GM12878 (cell line): ENCODE results near the gene SERPINF2. TPM values are rescaled to one million over a fixed set of nuclear protein-coding genes. Genes with fewer than 3 reads are reported as not detected.

Source experiments
- BCL11A ChIP-seq: IDR thresholded peaks from 2 replicates; pipeline ENCODE4 v1.6.1; 2011; ENCODE audit warnings: low read depth, low read length
- BRCA1 ChIP-seq: IDR thresholded peaks from 2 replicates; pipeline ENCODE4 v1.6.1; 2011; ENCODE audit warnings: low read depth, low read length, improper control_type of control experiment
- CBX5 ChIP-seq: sonication (generic); IDR thresholded peaks from 2 replicates; pipeline ENCODE4 v1.6.1; 2016; ENCODE audit warnings: low read depth, moderate library complexity, mild to moderate bottlenecking, inconsistent platforms
- CREM ChIP-seq: IDR thresholded peaks from 2 replicates; pipeline ENCODE4 v1.6.1; 2014; ENCODE audit warnings: antibody characterized with exemption, low read depth
- EP300 ChIP-seq, 2 experiments: fragments of 150-350 bp in 1 of 2; IDR thresholded peaks; 2 replicates each; pipeline ENCODE4 v1.6.1; 2011 to 2012; ENCODE audit warnings: low read depth in 2 of 2, low read length in 2 of 2, borderline replicate concordance in 1 of 2, improper control_type of control experiment in 1 of 2, inconsistent platforms in 1 of 2; ENCODE audit not compliant: control insufficient read depth in 1 of 2
- ETV6 ChIP-seq, 2 experiments: fragments of 450-650 bp in 1 of 2; IDR thresholded peaks in 1 of 2; conservative IDR thresholded peaks in 1 of 2; 2 replicates each; pipeline ENCODE4 v1.6.1; 2014; ENCODE audit warnings: antibody characterized with exemption in 1 of 2, borderline replicate concordance in 1 of 2, low read depth in 1 of 2, mild to moderate bottlenecking in 1 of 2, moderate library complexity in 1 of 2
- KLF5 ChIP-seq: fragments of 450-650 bp; IDR thresholded peaks from 2 replicates; pipeline ENCODE4 v1.6.1; 2014; ENCODE audit warnings: mild to moderate bottlenecking; ENCODE audit not compliant: partially characterized antibody
- POLR2AphosphoS2 ChIP-seq: IDR thresholded peaks from 2 replicates; pipeline ENCODE4 v1.6.1; 2011; ENCODE audit warnings: low read depth, mild to moderate bottlenecking, low read length, improper control_type of control experiment, moderate library complexity
- RAD21 ChIP-seq: IDR thresholded peaks from 2 replicates; pipeline ENCODE4 v1.6.1; 2011; ENCODE audit warnings: mild to moderate bottlenecking, low read depth, low read length, moderate library complexity; ENCODE audit not compliant: insufficient read depth
- RUNX3 ChIP-seq: IDR thresholded peaks from 2 replicates; pipeline ENCODE4 v1.6.1; 2012; ENCODE audit warnings: low read length, inconsistent platforms
- SIN3A ChIP-seq: IDR thresholded peaks from 2 replicates; pipeline ENCODE4 v1.6.1; 2012; ENCODE audit warnings: low read depth, low read length, improper control_type of control experiment
- SRF ChIP-seq, 2 experiments: IDR thresholded peaks; 2 replicates each; pipeline ENCODE4 v1.6.1; 2011; ENCODE audit warnings: low read depth in 2 of 2, low read length in 2 of 2, mild to moderate bottlenecking in 1 of 2, moderate library complexity in 1 of 2
- TBL1XR1 ChIP-seq: IDR thresholded peaks from 2 replicates; pipeline ENCODE4 v1.6.1; 2012; ENCODE audit warnings: low read depth, low read length, improper control_type of control experiment
- polyA plus RNA-seq, 11 experiments: library from polyadenylated mRNA; depleted of rRNA in 4 of 11; unstranded in 6 of 11; stranded (reverse) in 5 of 11; fragments of >200 nt; fragmentation: Nextera tagmentation in 4 of 11; fragmentation: Illumina TruSeq in 1 of 11; extraction: Ambion mirVana in 4 of 11; extraction: Trizol in 1 of 11; gene quantifications; 1 replicate in 1 of 11; 2 replicates in 10 of 11; pipeline versions ENCODE4 v1.2.1 to v1.2.3, GENCODE V29; 2011 to 2016; ENCODE audit warnings: inconsistent platforms in 2 of 11, missing spikeins in 2 of 11, low read depth in 1 of 11
- total RNA-seq, 4 experiments: library from RNA; depleted of rRNA in 3 of 4; stranded (reverse); fragments of >200 nt in 3 of 4; fragmentation: Illumina TruSeq in 1 of 4; extraction: Trizol in 1 of 4; gene quantifications; 2 replicates each; pipeline versions ENCODE4 v1.2.1 to v1.2.3, GENCODE V29; 2013 to 2021
- TF ChIP-seq, protein P1 (sequence below): fragments of 450-650 bp; IDR thresholded peaks from 2 replicates; pipeline ENCODE4 v1.6.1; 2016; ENCODE audit warnings: mild to moderate bottlenecking
- TF ChIP-seq, protein P2 (sequence below): fragments of 450-650 bp; IDR thresholded peaks from 2 replicates; pipeline ENCODE4 v1.6.1; 2014; ENCODE audit warnings: mild to moderate bottlenecking
- TF ChIP-seq, protein P3 (sequence below): IDR thresholded peaks from 2 replicates; pipeline ENCODE4 v1.6.1; 2012; ENCODE audit warnings: improper control_type of control experiment, low read depth, low read length; ENCODE audit not compliant: insufficient replicate concordance
- TF ChIP-seq, protein P4 (sequence below): fragments of 450-650 bp; IDR thresholded peaks from 2 replicates; pipeline ENCODE4 v1.6.1; 2017; ENCODE audit warnings: borderline replicate concordance

The SERPINF2 gene
- total and polyA plus RNA-seq, 10 of the 15 experiments (the other 5 are each of a cell fraction or from before 2014, with no cell fraction given): 0.04 to 0.21 (median 0.12) TPM; not detected in 6

DNA sequence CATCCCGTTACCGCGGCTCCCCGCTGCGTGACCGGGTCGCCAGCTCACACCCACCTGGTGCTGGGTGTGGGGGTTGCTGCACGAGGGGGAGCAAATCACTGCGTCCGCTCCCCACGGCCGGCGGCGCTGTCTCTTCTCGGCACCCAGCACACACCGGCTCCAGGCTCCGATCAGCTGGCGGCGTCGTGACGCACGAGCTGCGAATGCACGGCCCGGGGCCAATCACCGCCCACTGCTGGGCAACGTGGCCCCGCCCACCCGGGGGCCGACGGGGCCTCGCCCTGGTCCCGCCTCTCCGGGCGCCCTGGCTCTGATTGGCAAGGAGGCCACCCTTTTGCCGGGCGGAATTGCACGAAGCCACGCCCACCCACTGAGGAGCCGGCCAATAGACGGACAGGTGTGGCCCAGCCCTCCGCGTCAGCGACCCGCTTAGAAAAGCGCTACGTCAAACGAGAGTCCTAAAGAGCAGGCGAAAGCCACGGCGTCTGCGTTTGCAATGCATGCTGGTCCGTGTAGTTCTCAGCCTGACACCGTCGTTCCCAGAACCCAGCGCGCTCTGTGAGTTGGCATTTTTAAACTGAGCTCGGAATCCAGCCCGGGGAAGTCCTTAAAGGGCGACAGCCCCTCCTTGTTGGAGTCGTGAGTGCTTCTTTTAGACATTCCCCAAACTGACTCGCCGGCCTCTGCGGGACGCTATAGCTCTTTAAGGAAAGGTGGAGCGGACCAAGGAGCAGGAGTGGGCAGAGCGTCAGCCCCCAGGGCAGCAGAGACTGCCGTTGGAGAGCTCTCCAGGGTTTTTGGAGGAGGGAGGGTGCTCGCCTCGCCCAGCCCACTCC lies 26.4 kb upstream of the SERPINF2 start (continued):
- TF ChIP-seq, protein P1, sequence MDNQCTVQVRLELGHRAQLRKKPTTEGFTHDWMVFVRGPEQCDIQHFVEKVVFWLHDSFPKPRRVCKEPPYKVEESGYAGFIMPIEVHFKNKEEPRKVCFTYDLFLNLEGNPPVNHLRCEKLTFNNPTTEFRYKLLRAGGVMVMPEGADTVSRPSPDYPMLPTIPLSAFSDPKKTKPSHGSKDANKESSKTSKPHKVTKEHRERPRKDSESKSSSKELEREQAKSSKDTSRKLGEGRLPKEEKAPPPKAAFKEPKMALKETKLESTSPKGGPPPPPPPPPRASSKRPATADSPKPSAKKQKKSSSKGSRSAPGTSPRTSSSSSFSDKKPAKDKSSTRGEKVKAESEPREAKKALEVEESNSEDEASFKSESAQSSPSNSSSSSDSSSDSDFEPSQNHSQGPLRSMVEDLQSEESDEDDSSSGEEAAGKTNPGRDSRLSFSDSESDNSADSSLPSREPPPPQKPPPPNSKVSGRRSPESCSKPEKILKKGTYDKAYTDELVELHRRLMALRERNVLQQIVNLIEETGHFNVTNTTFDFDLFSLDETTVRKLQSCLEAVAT: no peak; the same call in 1 of the 2 replicates
- TF ChIP-seq, protein P2, sequence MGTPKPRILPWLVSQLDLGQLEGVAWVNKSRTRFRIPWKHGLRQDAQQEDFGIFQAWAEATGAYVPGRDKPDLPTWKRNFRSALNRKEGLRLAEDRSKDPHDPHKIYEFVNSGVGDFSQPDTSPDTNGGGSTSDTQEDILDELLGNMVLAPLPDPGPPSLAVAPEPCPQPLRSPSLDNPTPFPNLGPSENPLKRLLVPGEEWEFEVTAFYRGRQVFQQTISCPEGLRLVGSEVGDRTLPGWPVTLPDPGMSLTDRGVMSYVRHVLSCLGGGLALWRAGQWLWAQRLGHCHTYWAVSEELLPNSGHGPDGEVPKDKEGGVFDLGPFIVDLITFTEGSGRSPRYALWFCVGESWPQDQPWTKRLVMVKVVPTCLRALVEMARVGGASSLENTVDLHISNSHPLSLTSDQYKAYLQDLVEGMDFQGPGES: peak; percentile 98
- TF ChIP-seq POLR2AphosphoS2 (no peak; the same call in 1 of the 2 replicates), KLF5 (no peak), BRCA1 (no peak), BCL11A (no peak), CBX5 (no peak), EP300 (IDR thresholded peaks at IDR 0.05; ENCODE audit: borderline replicate concordance in 1 of 2, control insufficient read depth in 1 of 2, low read depth in 2 of 2, low read length in 2 of 2) (no peak), TBL1XR1 (peak; percentile 51; the same call in 1 of the 2 replicates), SIN3A (peak; percentile 98), RUNX3 (no peak), CREM (peak; percentile 98), SRF (IDR thresholded peaks at IDR 0.05; ENCODE audit: low read depth in 2 of 2, low read length in 2 of 2) (peak; percentile 17 to 39; a peak in 2 of 4 replicates), RAD21 (no peak), ETV6 (conservative IDR thresholded peaks at IDR 0.05 in 1 of 2, IDR thresholded peaks at IDR 0.05 in 1 of 2; ENCODE audit: borderline replicate concordance in 1 of 2, low read depth in 1 of 2) (no peak)
- TF ChIP-seq, protein P3, sequence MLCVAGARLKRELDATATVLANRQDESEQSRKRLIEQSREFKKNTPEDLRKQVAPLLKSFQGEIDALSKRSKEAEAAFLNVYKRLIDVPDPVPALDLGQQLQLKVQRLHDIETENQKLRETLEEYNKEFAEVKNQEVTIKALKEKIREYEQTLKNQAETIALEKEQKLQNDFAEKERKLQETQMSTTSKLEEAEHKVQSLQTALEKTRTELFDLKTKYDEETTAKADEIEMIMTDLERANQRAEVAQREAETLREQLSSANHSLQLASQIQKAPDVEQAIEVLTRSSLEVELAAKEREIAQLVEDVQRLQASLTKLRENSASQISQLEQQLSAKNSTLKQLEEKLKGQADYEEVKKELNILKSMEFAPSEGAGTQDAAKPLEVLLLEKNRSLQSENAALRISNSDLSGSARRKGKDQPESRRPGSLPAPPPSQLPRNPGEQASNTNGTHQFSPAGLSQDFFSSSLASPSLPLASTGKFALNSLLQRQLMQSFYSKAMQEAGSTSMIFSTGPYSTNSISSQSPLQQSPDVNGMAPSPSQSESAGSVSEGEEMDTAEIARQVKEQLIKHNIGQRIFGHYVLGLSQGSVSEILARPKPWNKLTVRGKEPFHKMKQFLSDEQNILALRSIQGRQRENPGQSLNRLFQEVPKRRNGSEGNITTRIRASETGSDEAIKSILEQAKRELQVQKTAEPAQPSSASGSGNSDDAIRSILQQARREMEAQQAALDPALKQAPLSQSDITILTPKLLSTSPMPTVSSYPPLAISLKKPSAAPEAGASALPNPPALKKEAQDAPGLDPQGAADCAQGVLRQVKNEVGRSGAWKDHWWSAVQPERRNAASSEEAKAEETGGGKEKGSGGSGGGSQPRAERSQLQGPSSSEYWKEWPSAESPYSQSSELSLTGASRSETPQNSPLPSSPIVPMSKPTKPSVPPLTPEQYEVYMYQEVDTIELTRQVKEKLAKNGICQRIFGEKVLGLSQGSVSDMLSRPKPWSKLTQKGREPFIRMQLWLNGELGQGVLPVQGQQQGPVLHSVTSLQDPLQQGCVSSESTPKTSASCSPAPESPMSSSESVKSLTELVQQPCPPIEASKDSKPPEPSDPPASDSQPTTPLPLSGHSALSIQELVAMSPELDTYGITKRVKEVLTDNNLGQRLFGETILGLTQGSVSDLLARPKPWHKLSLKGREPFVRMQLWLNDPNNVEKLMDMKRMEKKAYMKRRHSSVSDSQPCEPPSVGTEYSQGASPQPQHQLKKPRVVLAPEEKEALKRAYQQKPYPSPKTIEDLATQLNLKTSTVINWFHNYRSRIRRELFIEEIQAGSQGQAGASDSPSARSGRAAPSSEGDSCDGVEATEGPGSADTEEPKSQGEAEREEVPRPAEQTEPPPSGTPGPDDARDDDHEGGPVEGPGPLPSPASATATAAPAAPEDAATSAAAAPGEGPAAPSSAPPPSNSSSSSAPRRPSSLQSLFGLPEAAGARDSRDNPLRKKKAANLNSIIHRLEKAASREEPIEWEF: no peak
- TF ChIP-seq, protein P4, sequence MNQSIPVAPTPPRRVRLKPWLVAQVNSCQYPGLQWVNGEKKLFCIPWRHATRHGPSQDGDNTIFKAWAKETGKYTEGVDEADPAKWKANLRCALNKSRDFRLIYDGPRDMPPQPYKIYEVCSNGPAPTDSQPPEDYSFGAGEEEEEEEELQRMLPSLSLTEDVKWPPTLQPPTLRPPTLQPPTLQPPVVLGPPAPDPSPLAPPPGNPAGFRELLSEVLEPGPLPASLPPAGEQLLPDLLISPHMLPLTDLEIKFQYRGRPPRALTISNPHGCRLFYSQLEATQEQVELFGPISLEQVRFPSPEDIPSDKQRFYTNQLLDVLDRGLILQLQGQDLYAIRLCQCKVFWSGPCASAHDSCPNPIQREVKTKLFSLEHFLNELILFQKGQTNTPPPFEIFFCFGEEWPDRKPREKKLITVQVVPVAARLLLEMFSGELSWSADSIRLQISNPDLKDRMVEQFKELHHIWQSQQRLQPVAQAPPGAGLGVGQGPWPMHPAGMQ: no peak
